Measurements from ENCODE around the gene TSPAN13. TPM values are rescaled to one million over a fixed set of nuclear protein-coding genes. Genes with fewer than 3 reads are reported as not detected.

TSPAN13 gene
- total and polyA plus RNA-seq, 8 donors, result 112 to 266 (median 136) TPM

- DNase-seq (no peak), ATAC-seq (no peak)
- TF ChIP-seq, protein P1, sequence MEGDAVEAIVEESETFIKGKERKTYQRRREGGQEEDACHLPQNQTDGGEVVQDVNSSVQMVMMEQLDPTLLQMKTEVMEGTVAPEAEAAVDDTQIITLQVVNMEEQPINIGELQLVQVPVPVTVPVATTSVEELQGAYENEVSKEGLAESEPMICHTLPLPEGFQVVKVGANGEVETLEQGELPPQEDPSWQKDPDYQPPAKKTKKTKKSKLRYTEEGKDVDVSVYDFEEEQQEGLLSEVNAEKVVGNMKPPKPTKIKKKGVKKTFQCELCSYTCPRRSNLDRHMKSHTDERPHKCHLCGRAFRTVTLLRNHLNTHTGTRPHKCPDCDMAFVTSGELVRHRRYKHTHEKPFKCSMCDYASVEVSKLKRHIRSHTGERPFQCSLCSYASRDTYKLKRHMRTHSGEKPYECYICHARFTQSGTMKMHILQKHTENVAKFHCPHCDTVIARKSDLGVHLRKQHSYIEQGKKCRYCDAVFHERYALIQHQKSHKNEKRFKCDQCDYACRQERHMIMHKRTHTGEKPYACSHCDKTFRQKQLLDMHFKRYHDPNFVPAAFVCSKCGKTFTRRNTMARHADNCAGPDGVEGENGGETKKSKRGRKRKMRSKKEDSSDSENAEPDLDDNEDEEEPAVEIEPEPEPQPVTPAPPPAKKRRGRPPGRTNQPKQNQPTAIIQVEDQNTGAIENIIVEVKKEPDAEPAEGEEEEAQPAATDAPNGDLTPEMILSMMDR (IDR thresholded peaks at IDR 0.05), result no peak
- Histone ChIP-seq H3K4me3 (no peak overlapping the region), H3K27me3 (no peaks in the 10 kb centered on the region), H3K4me1 (no peaks in the 10 kb centered on the region), H3K9me3 (no peaks in the 10 kb centered on the region), H3K36me3 (peaks cover 0 to 6% of the 10 kb centered on the region in 2 donors), H3K27ac (no peak overlapping the region)
- intact Hi-C loops (cut with DNase I), result no loop called here
Observed at GRCh38 chr7:16711730-16712129, 41.8 kb upstream of the TSPAN13 start.

DNA sequence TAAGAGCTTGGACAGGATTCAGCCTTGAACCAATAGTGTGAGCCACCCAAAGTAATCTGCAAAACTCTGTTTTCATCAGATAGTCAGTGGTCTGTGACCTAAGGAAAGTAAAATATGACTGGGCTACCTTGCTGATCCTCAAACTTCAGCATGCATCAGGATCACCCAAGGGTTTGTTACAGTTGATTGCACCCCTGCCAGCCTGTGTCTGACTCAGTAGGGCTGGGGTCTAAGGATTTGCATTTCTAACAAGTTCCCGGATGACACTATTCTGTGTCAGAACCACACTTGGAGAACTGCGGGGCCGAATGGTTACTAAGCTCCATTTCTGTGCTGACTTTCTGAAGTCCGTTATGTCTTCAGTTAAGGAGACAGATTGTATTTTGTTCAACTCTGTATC lies 40.6 kb upstream of the TSPAN13 start:
- DNase-seq, result no peak
- Histone ChIP-seq H3K9me3 (no peaks in the 10 kb centered on the region), H3K36me3 (no peaks in the 10 kb centered on the region), H3K27ac (no peak overlapping the region), H3K4me3 (no peak overlapping the region), H3K27me3 (no peaks in the 10 kb centered on the region), H3K4me1 (no peaks in the 10 kb centered on the region)
- intact Hi-C loops (cut with DNase I), result no loop called here
- TF ChIP-seq, protein P1 (IDR thresholded peaks at IDR 0.05), result no peak
- ATAC-seq, result no peak

- TF ChIP-seq, protein P1 (IDR thresholded peaks at IDR 0.05), result no peak
- ATAC-seq, result no peak
- intact Hi-C loops (cut with DNase I), result no loop called here
- Histone ChIP-seq H3K9me3 (no peaks in the 10 kb centered on the region), H3K4me1 (no peaks in the 10 kb centered on the region), H3K4me3 (no peak overlapping the region), H3K27ac (no peak overlapping the region), H3K36me3 (no peaks in the 10 kb centered on the region), H3K27me3 (no peaks in the 10 kb centered on the region)
- no peak for DNase-seq
Observed at GRCh38 chr7:16715928-16716327, 37.6 kb upstream of the TSPAN13 start.

DNA sequence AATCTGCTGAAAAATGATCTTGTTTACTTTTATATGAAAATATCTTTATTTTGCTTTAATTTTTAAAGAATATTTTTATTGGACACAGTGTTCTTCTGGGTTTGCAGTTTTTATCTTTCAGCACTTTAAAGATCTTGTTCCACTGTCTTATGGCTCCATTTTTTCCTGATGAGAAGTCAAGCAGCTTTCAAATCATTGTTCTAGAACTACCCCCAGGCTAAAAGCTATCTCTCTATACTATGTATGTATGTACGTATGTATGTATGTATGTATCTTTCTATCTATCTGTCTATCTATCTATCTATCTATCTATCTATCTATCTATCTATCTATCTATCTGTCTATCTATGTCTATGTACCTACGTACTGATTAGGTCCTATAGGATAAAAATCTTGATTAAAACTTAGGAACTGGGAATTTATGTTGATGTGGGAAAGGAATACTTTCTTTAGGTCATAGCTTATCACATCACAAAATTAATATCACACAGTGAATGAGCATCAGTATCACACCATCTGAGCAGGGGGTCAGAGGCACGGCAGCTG lies 35.4 kb upstream of the TSPAN13 start:
- H3K9me3 ChIP-seq, result no peaks in the 10 kb centered on the region
- no peak for DNase-seq
- no peaks in the 10 kb centered on the region for H3K27me3 ChIP-seq
- H3K36me3 ChIP-seq, result no peaks in the 10 kb centered on the region
- H3K4me3 ChIP-seq, result no peak overlapping the region
- intact Hi-C loops (cut with DNase I), result no loop called here
- no peak overlapping the region for H3K27ac ChIP-seq
- no peak for ATAC-seq
- TF ChIP-seq, protein P1 (IDR thresholded peaks at IDR 0.05), result no peak
- no peaks in the 10 kb centered on the region for H3K4me1 ChIP-seq

- intact Hi-C loops (cut with DNase I), result no loop called here
- H3K4me3 ChIP-seq, result no peak overlapping the region
- DNase-seq (no peak), ATAC-seq (no peak)
- no peaks in the 10 kb centered on the region for H3K4me1 ChIP-seq
- no peaks in the 10 kb centered on the region for H3K27me3 ChIP-seq
- H3K36me3 ChIP-seq, result no peaks in the 10 kb centered on the region
- H3K27ac ChIP-seq, result no peak overlapping the region
- TF ChIP-seq, protein P1 (IDR thresholded peaks at IDR 0.05), result no peak
- no peaks in the 10 kb centered on the region for H3K9me3 ChIP-seq
Observed at GRCh38 chr7:16719699-16720098, 33.9 kb upstream of the TSPAN13 start.

All from left lung (tissue), 10 donors.